Measurements from ENCODE around the gene PCDHGA1.

The PCDHGA1 gene

GRCh38 chr5:141465351-141465750 is 135.0 kb downstream of the PCDHGA1 start:
- no peak for DNase-seq

- peak in 2 of 5 experiments; percentile 19 to 38 for DNase-seq
Observed at GRCh38 chr5:141475625-141476131, 145.4 kb downstream of the PCDHGA1 start, which contains the start of gene PCDHGC3. PCDHGC3 (plus strand) TSS chr5:141475966; CDS start chr5:141476117, 151 bp downstream.

- peak in 1 of 5 experiments; percentile 27 for DNase-seq
Observed at GRCh38 chr5:141476132-141476911, 146.0 kb downstream of the PCDHGA1 start.

- no peak for DNase-seq
Observed at GRCh38 chr5:141477044-141477575, 146.8 kb downstream of the PCDHGA1 start.

- no peak for DNase-seq
Observed at GRCh38 chr5:141477815-141478214, 147.5 kb downstream of the PCDHGA1 start.

GRCh38 chr5:141478321-141478945 is 148.1 kb downstream of the PCDHGA1 start:
- DNase-seq, result peak in 1 of 5 experiments; percentile 53

- DNase-seq, result no peak
Observed at GRCh38 chr5:141479776-141480175, 149.5 kb downstream of the PCDHGA1 start.

- DNase-seq, result no peak
Observed at GRCh38 chr5:141483902-141484301, 153.6 kb downstream of the PCDHGA1 start.

GRCh38 chr5:141484310-141484640 is 154.0 kb downstream of the PCDHGA1 start:
- no peak for DNase-seq

- no peak for DNase-seq
Observed at GRCh38 chr5:141484641-141485311, 154.5 kb downstream of the PCDHGA1 start, which contains the start of gene PCDHGC4. PCDHGC4 (plus strand) TSS chr5:141485030; CDS start chr5:141485174, 144 bp downstream.

GRCh38 chr5:141485321-141486055 is 155.2 kb downstream of the PCDHGA1 start:
- no peak for DNase-seq

GRCh38 chr5:141486091-141486490 is 155.8 kb downstream of the PCDHGA1 start:
- DNase-seq, result no peak

GRCh38 chr5:141487131-141487530 is 156.8 kb downstream of the PCDHGA1 start:
- DNase-seq, result no peak

GRCh38 chr5:141488591-141489561 is 158.6 kb downstream of the PCDHGA1 start, which contains the start of gene PCDHGC5:
PCDHGC5 (plus strand) TSS chr5:141489081; CDS start chr5:141489241, 160 bp downstream.
- DNase-seq, result no peak

GRCh38 chr5:141489841-141490240 is 159.5 kb downstream of the PCDHGA1 start:
- DNase-seq, result no peak

GRCh38 chr5:141490271-141490670 is 160.0 kb downstream of the PCDHGA1 start:
- DNase-seq, result no peak

GRCh38 chr5:141490771-141491170 is 160.5 kb downstream of the PCDHGA1 start:
- no peak for DNase-seq

GRCh38 chr5:141491323-141492167 is 161.2 kb downstream of the PCDHGA1 start:
- DNase-seq, result no peak

- peak in 1 of 5 experiments; percentile 33 for DNase-seq
Observed at GRCh38 chr5:141492168-141492885, 162.0 kb downstream of the PCDHGA1 start.

All from T-helper 2 cell (primary cell).